NCI-H1694 (cell line): ENCODE results near the gene BBS9.
"Not testable (repeated sequence)": the region's sequence is repeated elsewhere in the genome, so short reads cannot be mapped to it uniquely, and the experiment has no call there.

Experiments used
- DNase-seq: peaks from one replicate; lab custom pipeline; 2025; lab: John Stamatoyannopoulos, UW

BBS9 gene

GRCh38 chr7:33428415-33428814 lies 299.1 kb downstream of the BBS9 start:
- no peak for DNase-seq

- no peak for DNase-seq
Observed at GRCh38 chr7:33431543-33431942, 302.2 kb downstream of the BBS9 start.

DNA sequence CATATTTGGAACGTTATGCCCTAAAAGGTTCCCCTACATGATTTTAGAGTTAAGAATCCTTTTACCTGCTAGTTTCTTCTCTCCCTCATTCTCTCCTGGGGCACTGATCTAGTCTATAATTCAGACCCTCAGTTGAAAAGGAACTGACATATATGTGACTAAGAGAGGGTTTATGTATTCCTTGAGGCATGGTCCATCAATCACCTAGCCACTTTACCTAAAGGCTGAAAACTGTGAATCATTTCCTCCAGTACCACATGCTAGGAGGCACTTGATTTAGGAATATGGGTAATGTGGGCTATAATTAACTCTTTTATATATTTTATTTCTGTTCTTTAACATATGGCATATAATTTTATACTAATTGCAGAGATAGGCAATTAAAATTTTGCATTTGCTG lies 303.5 kb downstream of the BBS9 start:
- DNase-seq, result no peak

DNA sequence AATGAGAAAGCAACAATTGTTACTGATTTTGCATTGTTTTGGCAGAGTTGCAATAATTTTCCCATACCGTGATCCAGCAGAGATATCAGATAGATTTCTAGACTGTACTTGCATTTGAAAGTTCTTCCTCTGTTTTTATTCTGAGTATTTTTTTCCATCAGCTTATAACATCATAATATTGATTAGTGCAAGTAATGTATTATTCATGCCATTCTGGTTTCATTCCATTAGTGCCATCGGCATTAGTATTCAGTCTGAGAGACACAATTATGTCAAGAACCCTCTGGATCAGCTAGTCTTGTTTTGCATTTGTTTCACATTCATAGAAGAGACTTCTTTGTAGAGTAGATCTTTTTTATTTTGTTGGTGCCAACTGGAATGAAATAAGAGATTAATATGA lies 304.0 kb downstream of the BBS9 start:
- no peak for DNase-seq

GRCh38 chr7:33444511-33444910 lies 315.1 kb downstream of the BBS9 start:
- no peak for DNase-seq

DNA sequence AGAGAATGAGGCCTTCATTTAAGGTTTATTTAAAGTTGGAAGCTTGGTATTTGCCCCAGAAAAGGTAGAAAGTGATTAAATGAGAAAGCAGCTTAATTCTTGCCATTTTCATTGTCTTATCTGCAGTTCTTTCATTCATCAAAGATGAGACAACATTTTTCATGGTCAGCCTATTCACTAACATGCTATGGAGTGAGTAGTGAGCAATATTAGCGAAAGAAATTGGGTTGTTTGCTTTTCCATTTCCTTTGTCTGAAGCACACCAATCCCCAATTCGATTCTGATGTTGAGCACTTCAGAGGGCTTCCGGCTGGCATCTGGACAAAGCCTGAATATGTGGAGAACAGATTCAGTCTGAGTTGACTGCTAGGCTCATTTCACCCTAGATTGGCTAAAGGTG lies 317.2 kb downstream of the BBS9 start:
- no peak for DNase-seq

DNA sequence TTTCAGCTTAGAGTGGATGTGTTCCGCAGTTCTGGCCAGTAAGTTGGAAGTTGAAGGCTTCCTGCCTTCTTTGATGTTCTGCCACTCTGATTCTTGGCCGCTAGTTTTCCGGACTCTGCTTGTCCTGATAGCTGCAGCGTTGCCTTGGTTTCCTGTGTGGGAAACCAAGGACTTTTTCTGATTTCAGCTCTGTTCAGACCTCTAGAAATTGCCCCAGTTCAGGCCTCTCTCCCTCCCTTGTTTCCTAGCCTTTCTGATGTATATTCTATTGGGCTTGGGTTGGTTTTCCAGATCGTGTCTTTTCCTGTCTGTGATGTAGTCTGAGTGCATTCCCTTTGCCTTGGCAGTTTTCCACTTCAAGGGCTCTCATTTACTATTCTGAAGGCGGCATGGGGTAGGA lies 318.7 kb downstream of the BBS9 start:
- no peak for DNase-seq

DNA sequence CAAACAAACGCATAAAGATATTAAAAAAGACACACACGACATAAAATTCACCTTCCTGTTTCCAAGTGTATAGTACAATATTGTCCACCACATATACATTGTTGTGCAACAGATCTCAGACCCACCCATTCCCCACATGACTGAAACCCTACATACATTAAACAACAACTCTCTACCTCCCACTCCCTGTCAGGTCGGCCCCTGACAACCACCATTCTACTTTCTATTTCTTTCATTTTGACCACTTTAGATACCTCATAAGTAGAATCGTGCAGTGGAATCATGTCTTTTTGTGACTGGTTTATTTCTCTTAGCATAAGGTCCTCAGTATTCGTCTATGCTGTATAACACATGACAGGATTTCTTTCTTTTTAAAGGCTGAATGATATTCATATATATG lies 320.5 kb downstream of the BBS9 start:
- DNase-seq, result no peak

GRCh38 chr7:33452805-33453502 lies 323.6 kb downstream of the BBS9 start:
- DNase-seq, result no peak

DNA sequence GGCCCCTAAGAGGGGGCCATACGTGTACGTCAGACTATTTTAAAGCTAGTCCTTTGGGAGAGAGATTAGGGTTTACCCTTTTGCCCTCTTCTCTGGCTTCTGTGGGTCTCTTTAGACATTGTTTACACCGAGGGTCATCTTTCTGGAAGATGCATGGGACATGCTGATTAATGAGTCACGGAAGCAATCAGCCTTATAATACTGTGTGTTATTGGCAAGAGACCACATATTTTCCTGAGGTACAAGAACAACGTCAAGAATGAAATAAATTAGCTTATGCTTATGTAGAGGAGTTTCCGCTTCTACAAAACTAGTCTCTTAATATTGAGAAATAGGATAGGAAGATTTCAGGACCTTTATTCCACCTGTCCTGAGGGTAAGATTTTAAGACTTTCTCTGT lies 327.7 kb downstream of the BBS9 start:
- no peak for DNase-seq

DNA sequence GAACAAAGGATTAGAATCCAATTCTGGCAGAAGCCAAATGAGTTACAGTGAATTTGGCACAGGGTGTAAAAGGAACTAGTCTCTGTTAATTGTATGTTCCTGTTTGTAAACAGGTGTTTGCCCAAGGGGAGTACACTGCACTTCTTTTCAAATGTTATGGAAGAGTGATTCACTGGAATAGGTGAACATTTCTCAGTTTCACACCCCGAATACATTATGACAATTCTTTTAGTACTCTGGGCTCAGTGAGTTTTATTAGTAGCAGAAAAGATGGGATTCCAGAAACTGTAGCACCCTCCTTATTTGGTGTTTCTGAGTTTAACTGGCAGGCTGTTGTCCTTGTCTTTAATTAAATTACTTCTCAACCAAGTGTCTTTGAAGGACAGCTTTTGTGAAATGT lies 329.2 kb downstream of the BBS9 start:
- no peak for DNase-seq

- DNase-seq, result peak; percentile 15
Observed at GRCh38 chr7:33459340-33459751, 330.0 kb downstream of the BBS9 start.

DNA sequence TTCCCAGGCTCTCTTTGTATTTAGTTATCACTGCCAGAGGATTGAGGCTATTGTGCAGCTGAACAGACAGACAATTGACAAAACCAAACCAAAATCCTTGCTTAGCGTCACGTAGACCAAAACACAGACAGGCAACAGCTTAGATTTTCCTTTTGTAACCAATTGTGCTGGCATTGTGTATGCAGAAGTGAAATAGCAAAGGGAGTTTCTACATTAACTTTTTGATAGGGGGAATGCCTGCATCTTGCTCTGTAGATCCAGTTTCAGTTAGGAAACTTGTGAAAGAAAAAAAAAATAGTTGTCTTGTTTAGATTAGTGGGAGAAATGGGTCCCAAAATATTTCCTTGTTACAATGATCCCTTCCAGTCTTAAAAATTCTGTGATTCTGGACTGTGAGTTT lies 333.8 kb downstream of the BBS9 start:
- DNase-seq, result no peak

- no peak for DNase-seq
Observed at GRCh38 chr7:33466203-33466602, 336.8 kb downstream of the BBS9 start.

GRCh38 chr7:33471636-33472242 lies 342.4 kb downstream of the BBS9 start:
- DNase-seq, result no peak

DNA sequence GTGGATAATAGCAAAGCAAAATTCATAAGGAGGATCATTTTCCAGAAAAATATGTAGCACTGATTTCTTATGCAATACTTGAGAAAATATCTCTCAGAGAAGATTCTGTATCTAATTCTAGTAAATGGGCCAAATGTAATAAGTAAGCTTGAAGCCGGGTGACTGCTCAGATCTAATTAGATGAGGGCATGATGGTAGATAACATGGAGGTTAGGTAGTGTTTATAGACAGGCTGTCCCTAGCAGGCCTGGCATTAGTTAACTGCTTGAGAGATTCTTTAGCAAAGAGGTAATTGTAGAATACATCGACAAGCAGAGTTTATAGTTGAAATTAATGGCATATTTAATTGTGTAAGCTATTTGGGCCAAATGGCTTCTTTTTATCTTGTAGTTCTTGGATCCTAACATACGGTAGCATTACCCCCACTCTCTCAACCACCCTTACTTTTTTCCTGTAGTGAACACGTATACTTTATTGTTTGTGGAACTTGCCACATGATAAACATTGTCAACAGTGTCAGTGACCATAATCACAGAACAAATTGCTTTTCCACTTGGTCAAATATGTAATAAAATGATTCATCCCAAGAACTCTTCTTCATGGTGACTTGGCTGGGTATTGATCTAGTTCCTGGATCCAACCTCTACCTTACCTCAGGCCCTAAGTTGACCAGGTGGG lies 343.1 kb downstream of the BBS9 start:
- DNase-seq, result no peak

DNA sequence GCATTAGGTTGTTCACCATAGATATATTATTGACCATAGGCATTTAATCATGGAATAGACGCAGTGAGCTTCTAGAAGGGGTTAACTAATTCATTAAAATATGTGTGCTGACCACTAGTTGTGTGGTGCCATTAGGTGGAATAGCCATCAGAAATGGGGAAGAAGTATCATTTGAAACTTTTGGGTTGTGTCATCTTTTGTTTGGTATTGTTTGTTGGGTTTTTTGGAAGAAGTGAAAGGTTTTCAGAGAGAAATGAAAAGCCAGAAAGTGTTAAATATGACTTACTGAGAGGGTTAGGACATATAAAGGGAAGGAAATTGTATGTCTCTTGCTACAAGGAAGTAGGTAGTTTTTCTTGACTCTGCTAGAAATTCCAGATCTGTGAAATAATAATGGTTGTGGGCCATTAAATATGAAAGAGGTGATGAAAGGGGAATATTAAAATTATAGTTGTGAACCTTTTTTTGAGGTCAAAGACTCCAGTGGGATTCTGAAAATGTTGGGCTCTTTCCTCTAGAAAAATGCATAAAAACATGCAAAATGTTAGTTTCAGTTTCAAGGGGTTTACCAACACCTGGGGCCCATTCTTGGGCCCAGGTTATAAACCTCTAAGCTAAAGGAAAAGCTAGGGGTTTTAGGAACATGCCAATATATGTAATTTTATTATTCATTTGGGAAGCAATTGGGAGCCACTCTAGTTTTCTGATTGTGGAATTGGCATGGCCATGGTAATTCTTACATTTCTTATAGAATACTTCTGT lies 348.5 kb downstream of the BBS9 start:
- no peak for DNase-seq

GRCh38 chr7:33484476-33484875 lies 355.1 kb downstream of the BBS9 start:
- not testable (repeated sequence) for DNase-seq

- DNase-seq, result no peak
Observed at GRCh38 chr7:33485747-33486493, 356.6 kb downstream of the BBS9 start.

DNA sequence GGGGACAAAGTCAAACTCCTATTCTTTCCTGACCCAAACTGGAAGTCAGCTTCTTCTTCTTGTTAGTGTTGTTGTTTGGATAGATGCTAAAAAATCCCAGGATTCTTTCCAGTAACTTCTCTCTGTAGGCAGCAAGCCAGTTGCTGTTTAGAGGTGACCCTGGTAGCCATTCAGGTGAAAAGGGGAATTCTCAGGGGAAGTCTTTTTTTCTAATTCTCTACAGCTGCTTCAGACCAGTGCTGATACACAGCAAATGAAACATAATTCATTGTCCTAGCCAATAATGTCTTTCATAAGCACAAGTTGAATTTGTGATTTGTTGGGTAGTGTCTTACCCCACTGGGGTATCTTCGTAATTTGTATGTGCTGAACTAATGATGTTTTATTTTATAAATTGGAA lies 357.3 kb downstream of the BBS9 start:
- no peak for DNase-seq

- no peak for DNase-seq
Observed at GRCh38 chr7:33487998-33488682, 358.8 kb downstream of the BBS9 start.
